ENCODE data around the gene RPL29.

RPL29 gene

GRCh38 chr3:52024765-52025452 lies 29.2 kb upstream of the RPL29 start:
- DNase-seq: no peak

- no peak for DNase-seq
These were observed 28.4 kb upstream of the RPL29 start for GRCh38 chr3:52023860-52024764.

- DNase-seq: no peak
These were observed 27.5 kb upstream of the RPL29 start for GRCh38 chr3:52023101-52023770.

- DNase-seq: no peak
These were observed 26.8 kb upstream of the RPL29 start for GRCh38 chr3:52022323-52023100.

- no peak for DNase-seq
These were observed 26.0 kb upstream of the RPL29 start for GRCh38 chr3:52021489-52022268.

- no peak for DNase-seq
These were observed 25.1 kb upstream of the RPL29 start for GRCh38 chr3:52020796-52021195.

- DNase-seq: no peak
These were observed 23.8 kb upstream of the RPL29 start for GRCh38 chr3:52019352-52020080.

GRCh38 chr3:52018319-52019000 lies 22.8 kb upstream of the RPL29 start:
- no peak for DNase-seq

GRCh38 chr3:52017586-52017985 lies 21.9 kb upstream of the RPL29 start:
- DNase-seq: no peak

- DNase-seq: no peak
These were observed 19.9 kb upstream of the RPL29 start for GRCh38 chr3:52015438-52016228.

- no peak for DNase-seq
These were observed 18.9 kb upstream of the RPL29 start for GRCh38 chr3:52014613-52015012.

- DNase-seq: no peak
These were observed 18.3 kb upstream of the RPL29 start for GRCh38 chr3:52013802-52014598.

GRCh38 chr3:52012699-52013098 lies 17.0 kb upstream of the RPL29 start:
- no peak for DNase-seq

GRCh38 chr3:52010431-52010830 lies 14.7 kb upstream of the RPL29 start:
- DNase-seq: no peak

GRCh38 chr3:52007291-52007690 lies 11.6 kb upstream of the RPL29 start:
- no peak for DNase-seq

- DNase-seq: no peak
These were observed 11.1 kb upstream of the RPL29 start for GRCh38 chr3:52006820-52007133.

- DNase-seq: no peak
These were observed 10.5 kb upstream of the RPL29 start for GRCh38 chr3:52006017-52006819.

- no peak for DNase-seq
These were observed 9.9 kb upstream of the RPL29 start for GRCh38 chr3:52005571-52005986.

Data from activated gamma-delta T cell treated with Interleukin-2 at 50 U/mL for 16 hours (primary cell).